CD4-positive, alpha-beta T cell treated with Interleukin-1 beta for 1 hour (primary cell): Measurements from ENCODE around the gene TINAGL1.

Source experiments
- DNase-seq, 2 donors: peaks; one replicate each; pipeline ENCODE4 v3.0.0-alpha.2; 2020 to 2022

The TINAGL1 gene

DNA sequence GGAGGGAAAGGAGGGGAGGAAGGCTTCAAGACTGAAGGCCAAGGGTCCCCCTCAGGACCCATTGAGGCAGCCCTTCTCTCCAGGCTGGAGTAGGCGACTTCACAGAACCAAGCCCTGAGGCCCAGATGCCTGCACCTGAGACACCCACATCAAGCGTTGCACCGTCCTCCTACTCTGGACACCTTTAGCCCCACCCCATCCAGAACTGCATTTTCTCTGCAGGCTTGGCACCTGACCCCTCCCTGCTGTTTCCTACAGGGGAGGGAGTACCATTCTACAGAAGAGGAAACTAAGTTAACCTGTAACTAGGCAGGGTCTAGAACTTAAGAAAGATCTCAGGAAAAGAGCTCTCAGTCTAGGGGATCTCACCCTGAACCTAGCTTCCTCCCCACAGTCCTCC lies 56.3 kb downstream of the TINAGL1 start:
- DNase-seq: no peak

DNA sequence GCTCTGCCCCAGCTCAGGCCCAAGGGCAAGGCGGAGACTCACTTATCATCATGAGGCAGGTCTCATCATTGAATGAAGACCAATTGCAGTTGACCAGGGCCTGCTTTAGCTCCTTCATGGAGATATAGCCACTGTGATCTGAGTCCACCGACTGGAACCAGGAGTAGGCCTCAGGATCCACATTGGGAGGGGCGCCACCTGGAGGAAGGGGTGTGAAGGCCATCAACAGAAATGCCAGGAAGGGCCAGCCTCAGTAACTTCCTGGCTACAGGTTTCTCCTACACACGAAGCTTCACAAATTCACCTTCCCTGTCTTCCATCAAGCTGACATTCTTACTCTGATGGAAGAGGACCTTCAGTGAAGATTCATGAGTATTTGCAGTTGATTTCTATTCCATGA lies 56.8 kb downstream of the TINAGL1 start:
- no peak for DNase-seq
